Trophoblast cell (in vitro differentiated cells and primary cell): ENCODE measurements around the gene BRPF3.

Experiments
- DNase-seq, 2 donors: peaks; one replicate each; pipeline ENCODE4 v3.0.0-alpha.2; 2016
- H2AFZ ChIP-seq: 2 replicates; pipeline ENCODE4 v1.6.1; 2013; ENCODE audit warnings: low read length, moderate library complexity, mild to moderate bottlenecking; ENCODE audit not compliant: insufficient read depth, poor library complexity
- H2AK5ac ChIP-seq: 2 replicates; pipeline ENCODE4 v1.6.1; 2013; ENCODE audit warnings: mild to moderate bottlenecking, low read length
- H2BK120ac ChIP-seq: 2 replicates; pipeline ENCODE4 v1.6.1; 2013; ENCODE audit warnings: low read length, mild to moderate bottlenecking, moderate library complexity; ENCODE audit not compliant: insufficient read depth, poor library complexity
- H2BK12ac ChIP-seq: 2 replicates; pipeline ENCODE4 v1.6.1; 2013; ENCODE audit warnings: mild to moderate bottlenecking, low read length, moderate library complexity
- H2BK5ac ChIP-seq: 2 replicates; pipeline ENCODE4 v1.6.1; 2013; ENCODE audit warnings: low read length, low read depth, moderate library complexity, mild to moderate bottlenecking; ENCODE audit not compliant: poor library complexity
- H3K14ac ChIP-seq: 2 replicates; pipeline ENCODE4 v1.6.1; 2013; ENCODE audit warnings: mild to moderate bottlenecking, low read length
- H3K18ac ChIP-seq: 2 replicates; pipeline ENCODE4 v1.6.1; 2013; ENCODE audit warnings: mild to moderate bottlenecking, low read length
- H3K23ac ChIP-seq: 2 replicates; pipeline ENCODE4 v1.6.1; 2013; ENCODE audit warnings: low read length
- H3K27ac ChIP-seq: 2 replicates; pipeline ENCODE4 v1.5.1; 2013; ENCODE audit warnings: low read depth, mild to moderate bottlenecking, inconsistent platforms, low read length, moderate library complexity
- H3K27me3 ChIP-seq: 2 replicates; pipeline ENCODE4 v1.6.1; 2013; ENCODE audit warnings: inconsistent platforms, mild to moderate bottlenecking, low read length, moderate library complexity; ENCODE audit not compliant: insufficient read depth
- H3K36me3 ChIP-seq, 2 experiments: 1 replicate in 1 of 2; 2 replicates in 1 of 2; pipeline ENCODE4 v1.6.1; 2013; ENCODE audit warnings: low read length in 2 of 2, mild to moderate bottlenecking in 2 of 2, moderate library complexity in 1 of 2; ENCODE audit not compliant: insufficient read depth in 2 of 2, control insufficient read depth in 1 of 2
- H3K4ac ChIP-seq: 2 replicates; pipeline ENCODE4 v1.6.1; 2013; ENCODE audit warnings: low read depth, mild to moderate bottlenecking, low read length, moderate library complexity
- H3K4me1 ChIP-seq, 2 experiments: 1 replicate in 1 of 2; 2 replicates in 1 of 2; pipeline ENCODE4 v1.6.1; 2013; ENCODE audit warnings: low read length in 2 of 2, mild to moderate bottlenecking in 2 of 2, moderate library complexity in 1 of 2; ENCODE audit not compliant: insufficient read depth in 2 of 2, control insufficient read depth in 1 of 2
- H3K4me2 ChIP-seq: 2 replicates; pipeline ENCODE4 v1.6.1; 2013; ENCODE audit warnings: inconsistent platforms, mild to moderate bottlenecking, low read length, moderate library complexity
- H3K4me3 ChIP-seq: 2 replicates; pipeline ENCODE4 v1.5.1; 2013; ENCODE audit warnings: mild to moderate bottlenecking, low read depth, low read length, inconsistent platforms
- H3K79me1 ChIP-seq: one replicate; pipeline ENCODE4 v1.6.1; 2013; ENCODE audit warnings: low read length
- H3K79me2 ChIP-seq: 2 replicates; pipeline ENCODE4 v1.6.1; 2013; ENCODE audit warnings: low read length, mild to moderate bottlenecking; ENCODE audit not compliant: control insufficient read depth, insufficient read depth, poor library complexity
- H3K9ac ChIP-seq: 2 replicates; pipeline ENCODE4 v1.6.1; 2013; ENCODE audit warnings: mild to moderate bottlenecking, low read length
- H3K9me3 ChIP-seq: 2 replicates; pipeline ENCODE4 v1.6.1; 2013; ENCODE audit warnings: low read depth, mild to moderate bottlenecking, control low read depth, inconsistent platforms, low read length; ENCODE audit not compliant: insufficient read depth
- H4K12ac ChIP-seq: 2 replicates; pipeline ENCODE4 v1.6.1; 2013; ENCODE audit warnings: low read depth, mild to moderate bottlenecking, low read length, moderate library complexity
- H4K8ac ChIP-seq: 2 replicates; pipeline ENCODE4 v1.6.1; 2013; ENCODE audit warnings: low read depth, mild to moderate bottlenecking, low read length, moderate library complexity
- H4K91ac ChIP-seq: one replicate; pipeline ENCODE4 v1.6.1; 2013; ENCODE audit warnings: low read depth, mild to moderate bottlenecking, low read length, moderate library complexity
- WGBS: extraction: QIAGEN DNeasy Blood & Tissue Kit; methylation state at CpG from one replicate; pipeline ENCODE4 v1.1.7; 2013; ENCODE audit warnings: missing lambda C conversion rate; ENCODE audit not compliant: insufficient read length, insufficient coverage; ENCODE audit errors: extremely low coverage; 5-methylcytosine and 5-hydroxymethylcytosine counted together

BRPF3 gene

DNA sequence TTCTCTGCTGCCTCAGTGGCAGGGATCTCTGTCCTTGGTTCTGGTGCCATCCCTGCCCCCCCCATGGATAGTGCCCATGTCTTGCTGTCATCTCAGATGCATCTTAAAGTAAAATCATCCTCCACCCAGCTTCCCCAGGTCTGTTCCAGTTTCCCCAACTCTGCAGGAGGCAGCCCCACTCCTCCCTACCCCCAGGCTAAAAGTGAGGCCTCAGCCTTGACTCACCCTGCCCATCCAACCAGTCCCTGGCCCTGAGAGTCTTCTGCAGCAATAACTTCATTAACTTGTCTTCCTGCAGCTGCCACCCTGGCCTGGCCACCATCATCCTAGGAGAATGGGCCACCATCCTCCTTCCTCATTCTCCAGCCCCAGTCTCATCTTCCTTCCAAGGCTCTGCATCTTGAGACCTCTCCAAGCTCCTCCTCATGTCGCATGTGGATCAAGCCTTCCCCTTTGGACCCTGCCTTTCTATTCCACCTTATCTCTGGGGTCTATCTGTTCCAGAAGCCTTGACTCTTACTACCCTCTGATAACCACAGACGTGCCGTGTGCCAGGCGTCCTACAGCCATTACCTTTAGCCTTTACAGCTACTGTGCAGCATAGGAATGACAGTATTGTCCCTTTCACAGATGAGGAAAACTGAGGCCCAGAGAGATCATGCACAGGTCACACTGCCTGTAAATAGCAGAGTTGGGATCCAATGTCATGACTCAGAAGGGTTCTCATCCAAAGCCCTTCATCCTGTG lies 71.4 kb downstream of the BRPF3 start:
- Histone ChIP-seq H2BK120ac (no peak overlapping the region), H3K4me3 (no peak overlapping the region), H3K9ac (no peak overlapping the region), H2BK12ac (no peak overlapping the region), H2AFZ (no peak overlapping the region), H3K4me2 (no peak overlapping the region), H3K27ac (no peak overlapping the region), H3K14ac (no peak overlapping the region), H3K79me2 (no peaks in the 10 kb centered on the region), H2AK5ac (no peak overlapping the region), H3K23ac (no peak overlapping the region), H3K79me1 (no peaks in the 10 kb centered on the region), H3K4ac (no peak overlapping the region), H4K91ac (no peak overlapping the region), H3K27me3 (no peaks in the 10 kb centered on the region), H4K12ac (no peak overlapping the region), H3K36me3 (no peaks in the 10 kb centered on the region), H3K9me3 (no peaks in the 10 kb centered on the region), H3K4me1 (no peaks in the 10 kb centered on the region), H4K8ac (no peak overlapping the region), H2BK5ac (no peak overlapping the region), H3K18ac (no peak overlapping the region)
- DNase-seq = peak; percentile 22 to 65
- no CpG with 5 or more reads among the region's 4 CpGs for WGBS

GRCh38 chr6:36268478-36269275 lies 72.1 kb downstream of the BRPF3 start:
- Histone ChIP-seq H2BK12ac (no peak overlapping the region), H2BK5ac (no peak overlapping the region), H3K18ac (no peak overlapping the region), H2AFZ (no peak overlapping the region), H3K9me3 (no peaks in the 10 kb centered on the region), H3K9ac (no peak overlapping the region), H3K4me1 (no peaks in the 10 kb centered on the region), H3K23ac (no peak overlapping the region), H3K27ac (no peak overlapping the region), H4K8ac (no peak overlapping the region), H2BK120ac (no peak overlapping the region), H3K4me2 (no peak overlapping the region), H4K91ac (no peak overlapping the region), H3K79me1 (no peaks in the 10 kb centered on the region), H3K4ac (no peak overlapping the region), H3K27me3 (no peaks in the 10 kb centered on the region), H4K12ac (no peak overlapping the region), H3K4me3 (no peak overlapping the region), H3K36me3 (no peaks in the 10 kb centered on the region), H2AK5ac (no peak overlapping the region), H3K14ac (no peak overlapping the region), H3K79me2 (no peaks in the 10 kb centered on the region)
- WGBS = no CpG with 5 or more reads among the region's 12 CpGs
- peak; percentile 44 to 71 for DNase-seq

DNA sequence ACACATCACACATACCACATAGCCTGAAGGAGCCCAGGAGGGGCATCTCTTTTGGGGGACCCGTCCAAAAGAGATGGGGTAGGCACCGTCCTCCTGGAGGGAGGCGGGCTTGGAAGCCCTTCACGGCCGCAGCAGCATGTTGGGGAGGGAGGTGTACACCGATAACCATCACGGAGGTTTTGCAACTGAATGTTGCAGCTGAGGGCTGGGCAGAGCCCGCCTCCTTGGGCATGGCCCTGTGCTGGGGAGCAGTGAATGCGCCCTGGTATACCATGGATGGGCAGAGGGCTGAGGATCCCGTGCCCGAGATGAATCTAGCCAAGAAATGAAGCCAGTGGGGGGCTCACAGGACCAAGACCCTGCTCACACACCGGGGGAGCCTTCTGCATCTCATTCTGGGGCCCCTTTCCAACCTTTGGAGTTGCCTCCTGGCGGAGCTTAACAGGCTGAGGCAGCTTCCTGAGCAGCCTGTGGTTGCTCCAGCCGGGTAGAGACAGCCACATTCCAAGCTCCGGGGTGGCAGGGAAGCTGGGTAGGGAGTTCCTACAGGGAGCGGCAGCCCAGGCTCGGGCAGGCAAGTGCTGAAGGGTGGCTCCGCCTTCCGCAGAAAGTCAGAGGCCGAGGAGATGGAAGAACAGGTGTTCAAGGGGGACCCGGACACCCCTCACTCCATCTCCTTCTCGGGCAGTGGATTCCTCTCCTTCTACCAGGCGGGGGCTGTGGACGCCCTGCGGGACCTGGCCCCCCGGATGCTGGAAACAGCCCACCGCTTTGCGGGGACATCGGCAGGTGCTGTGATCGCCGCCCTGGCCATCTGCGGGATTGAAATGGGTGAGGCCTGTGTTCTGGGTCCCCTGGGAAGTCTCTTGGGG lies 73.5 kb downstream of the BRPF3 start, which contains the start of gene PNPLA1:
TSS of gene PNPLA1 (plus strand) at position 227 of the 872 bp plus-strand sequence. CDS start at position 627, 400 bp downstream.
- H3K27ac ChIP-seq = no peak within 1 kb of the TSS
- H3K4ac ChIP-seq = no peak within 1 kb of the TSS
- no peak within 1 kb of the TSS for H3K4me2 ChIP-seq
- no peak for DNase-seq
- H4K8ac ChIP-seq = no peak within 1 kb of the TSS
- H3K79me1 ChIP-seq = no peaks in the 10 kb centered on the region
- no peak within 1 kb of the TSS for H3K14ac ChIP-seq
- H3K9me3 ChIP-seq = no peaks in the 10 kb centered on the region
- H3K18ac ChIP-seq = no peak within 1 kb of the TSS
- no peaks in the 10 kb centered on the region for H3K27me3 ChIP-seq
- no peak within 1 kb of the TSS for H2AK5ac ChIP-seq
- no peak within 1 kb of the TSS for H4K91ac ChIP-seq
- no peak within 1 kb of the TSS for H3K4me3 ChIP-seq
- no peak within 1 kb of the TSS for H4K12ac ChIP-seq
- H3K79me2 ChIP-seq = no peaks in the 10 kb centered on the region
- no peaks in the 10 kb centered on the region for H3K36me3 ChIP-seq
- H3K23ac ChIP-seq = no peak within 1 kb of the TSS
- no peak within 1 kb of the TSS for H2BK120ac ChIP-seq
- no peak within 1 kb of the TSS for H3K9ac ChIP-seq
- H2AFZ ChIP-seq = no peak within 1 kb of the TSS
- no CpG with 5 or more reads among the region's 32 CpGs for WGBS
- no peaks in the 10 kb centered on the region for H3K4me1 ChIP-seq
- H2BK5ac ChIP-seq = no peak within 1 kb of the TSS
- no peak within 1 kb of the TSS for H2BK12ac ChIP-seq

DNA sequence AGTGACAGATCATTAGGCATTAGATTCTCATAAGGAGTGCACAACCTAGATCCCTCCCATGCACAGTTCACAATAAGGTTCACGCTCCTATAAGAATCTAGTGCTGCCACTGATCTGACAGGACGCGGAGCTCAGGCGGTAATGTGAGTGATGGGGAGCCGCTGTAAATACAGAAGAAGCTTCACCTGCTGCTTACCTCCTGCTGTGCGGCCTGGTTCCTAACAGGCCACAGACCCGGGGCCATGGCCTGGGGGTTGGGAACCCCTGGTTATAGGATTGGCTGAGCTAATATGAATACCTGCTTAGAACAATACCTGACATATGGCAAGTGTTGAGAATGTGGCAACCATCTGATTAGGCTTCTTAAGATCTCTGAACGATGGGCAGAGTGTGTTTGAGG lies 75.7 kb downstream of the BRPF3 start:
- Histone ChIP-seq H2BK120ac (no peak overlapping the region), H2BK12ac (no peak overlapping the region), H3K14ac (no peak overlapping the region), H3K36me3 (no peaks in the 10 kb centered on the region), H3K9ac (no peak overlapping the region), H3K4me1 (peaks cover 0 to 2% of the 10 kb centered on the region in 2 experiments), H3K79me2 (no peaks in the 10 kb centered on the region), H3K18ac (no peak overlapping the region), H4K12ac (no peak overlapping the region), H2AFZ (no peak overlapping the region), H3K79me1 (no peaks in the 10 kb centered on the region), H3K4ac (no peak overlapping the region), H4K8ac (no peak overlapping the region), H4K91ac (no peak overlapping the region), H2BK5ac (no peak overlapping the region), H2AK5ac (no peak overlapping the region), H3K4me3 (no peak overlapping the region), H3K9me3 (no peaks in the 10 kb centered on the region), H3K27me3 (no peaks in the 10 kb centered on the region), H3K23ac (no peak overlapping the region), H3K27ac (no peak overlapping the region), H3K4me2 (no peak overlapping the region)
- no peak for DNase-seq
- WGBS = no CpG with 5 or more reads among the region's 8 CpGs
